Large intestine (tissue), 3 donors: ENCODE measurements around the gene CLDN24. TPM values are rescaled to one million over a fixed set of nuclear protein-coding genes. Genes with fewer than 3 reads are reported as not detected.
A peak's percentile ranks its signal among the peaks of the same experiment; 100 is the strongest.

Source experiments
- DNase-seq, 2 donors: peaks; one replicate each; pipeline versions ENCODE4 v3.0.0 to v3.0.0-alpha.2; 2013
- H3K27ac ChIP-seq: one replicate; pipeline ENCODE4 v1.5.1; 2013; ENCODE audit warnings: low read length
- H3K27me3 ChIP-seq: 2 replicates; pipeline ENCODE4 v1.6.1; 2013; ENCODE audit warnings: low read length; ENCODE audit not compliant: control insufficient read depth, insufficient read depth
- H3K36me3 ChIP-seq: 2 replicates; pipeline ENCODE4 v1.6.1; 2013; ENCODE audit warnings: low read length; ENCODE audit not compliant: control insufficient read depth, insufficient read depth
- H3K4me1 ChIP-seq: one replicate; pipeline ENCODE4 v1.6.1; 2013; ENCODE audit warnings: low read length; ENCODE audit not compliant: control insufficient read depth, insufficient read depth
- H3K4me3 ChIP-seq: one replicate; pipeline ENCODE4 v1.5.1; 2013; ENCODE audit warnings: low read length
- H3K9me3 ChIP-seq: one replicate; pipeline ENCODE4 v1.6.1; 2013; ENCODE audit warnings: mild to moderate bottlenecking, low read depth, low read length, moderate library complexity; ENCODE audit not compliant: control insufficient read depth
- WGBS: methylation state at CpG from one replicate; pipeline ENCODE4 v1.1.5; 2013; ENCODE audit warnings: low lambda C conversion rate; ENCODE audit not compliant: insufficient coverage; 5-methylcytosine and 5-hydroxymethylcytosine counted together
- polyA plus RNA-seq: library from polyadenylated mRNA; unstranded; fragments of 120-200 nt; gene quantifications from one replicate; pipeline ENCODE4 v1.2.1, GENCODE V29; 2013

The CLDN24 gene
- polyA plus RNA-seq, 1 donor = 0.10 TPM

- Histone ChIP-seq H3K4me1 (peaks cover 53% of the 10 kb centered on the region), H3K4me3 (no peak overlapping the region), H3K9me3 (no peaks in the 10 kb centered on the region), H3K27ac (peak overlapping the region; percentile 91), H3K36me3 (peaks cover 19% of the 10 kb centered on the region), H3K27me3 (no peaks in the 10 kb centered on the region)
- WGBS = 70% methylated on average over 3 of the region's 11 CpGs
- DNase-seq = no peak
These were observed 35.5 kb downstream of the CLDN24 start for GRCh38 chr4:183286590-183287308.

- Histone ChIP-seq H3K27ac (peak overlapping the region; percentile 91), H3K36me3 (peaks cover 17% of the 10 kb centered on the region)
- 100% methylated on average over 2 of the region's 7 CpGs for WGBS
These were observed 36.3 kb downstream of the CLDN24 start for GRCh38 chr4:183285886-183286285.

GRCh38 chr4:183284965-183285364 lies 37.3 kb downstream of the CLDN24 start:
- peaks cover 53% of the 10 kb centered on the region for H3K4me1 ChIP-seq
- peaks cover 16% of the 10 kb centered on the region for H3K36me3 ChIP-seq
- H3K9me3 ChIP-seq = no peaks in the 10 kb centered on the region
- H3K27me3 ChIP-seq = no peaks in the 10 kb centered on the region
- no peak for DNase-seq
- H3K4me3 ChIP-seq = no peak overlapping the region
- H3K27ac ChIP-seq = no peak overlapping the region
- no CpG with 5 or more reads among the region's 4 CpGs for WGBS

More at GRCh38 chr4:183285886-183286285, 36.3 kb downstream of the CLDN24 start:
- H3K27me3 ChIP-seq = no peaks in the 10 kb centered on the region
- no peak for DNase-seq
- peaks cover 53% of the 10 kb centered on the region for H3K4me1 ChIP-seq
- H3K4me3 ChIP-seq = no peak overlapping the region
- H3K9me3 ChIP-seq = no peaks in the 10 kb centered on the region

GRCh38 chr4:183284258-183284785 lies 37.9 kb downstream of the CLDN24 start:
- no peaks in the 10 kb centered on the region for H3K9me3 ChIP-seq
- no peak overlapping the region for H3K4me3 ChIP-seq
- WGBS = no CpG with 5 or more reads among the region's 12 CpGs
- no peaks in the 10 kb centered on the region for H3K27me3 ChIP-seq
- no peak overlapping the region for H3K27ac ChIP-seq
- peaks cover 14% of the 10 kb centered on the region for H3K36me3 ChIP-seq
- DNase-seq = peak in 1 of 2 donors; percentile 55
- H3K4me1 ChIP-seq = peaks cover 51% of the 10 kb centered on the region

DNA sequence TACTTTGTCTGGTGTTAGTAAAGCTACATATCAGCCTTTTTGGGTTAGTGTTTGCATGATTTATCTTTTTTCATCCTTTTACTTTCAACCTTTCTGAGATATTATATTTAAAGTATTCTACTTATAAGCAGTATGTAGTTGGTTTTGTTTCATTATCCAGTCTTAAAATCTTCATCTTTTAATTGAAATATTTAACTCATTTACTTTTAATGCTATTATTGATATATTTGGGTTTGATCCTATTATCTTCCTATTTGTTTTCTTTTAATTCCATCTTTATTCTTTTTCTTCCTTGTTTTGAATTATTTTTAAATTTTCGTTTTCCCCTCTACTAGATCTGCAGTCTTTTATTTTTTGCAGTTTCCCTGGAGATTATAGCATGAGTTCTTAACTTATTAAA lies 46.1 kb downstream of the CLDN24 start:
- 0% methylated on average over 1 of the region's 1 CpG for WGBS
- H3K9me3 ChIP-seq = peaks cover 7% of the 10 kb centered on the region
- no peak overlapping the region for H3K4me3 ChIP-seq
- H3K27ac ChIP-seq = no peak overlapping the region
- peaks cover 3% of the 10 kb centered on the region for H3K36me3 ChIP-seq
- H3K27me3 ChIP-seq = no peaks in the 10 kb centered on the region
- DNase-seq = no peak
- no peaks in the 10 kb centered on the region for H3K4me1 ChIP-seq

GRCh38 chr4:183272384-183272783 lies 49.8 kb downstream of the CLDN24 start:
- 89% methylated on average over 3 of the region's 3 CpGs for WGBS
- no peak for DNase-seq
- H3K9me3 ChIP-seq = peaks cover 7% of the 10 kb centered on the region
- peaks cover 9% of the 10 kb centered on the region for H3K36me3 ChIP-seq
- H3K27me3 ChIP-seq = no peaks in the 10 kb centered on the region
- no peaks in the 10 kb centered on the region for H3K4me1 ChIP-seq
- H3K4me3 ChIP-seq = no peak overlapping the region
- H3K27ac ChIP-seq = no peak overlapping the region

Other genes starting within 250 kb of the CLDN24 start
- 19.7 TPM for gene WWC2, start 223.2 kb downstream of the CLDN24 start, polyA plus RNA-seq
- gene CLDN22, start 2.1 kb downstream of the CLDN24 start, polyA plus RNA-seq = not detected
- 32.1 TPM for gene CDKN2AIP, start 122.2 kb upstream of the CLDN24 start, polyA plus RNA-seq
- 30.8 TPM for gene ING2, start 182.6 kb upstream of the CLDN24 start, polyA plus RNA-seq